ENCODE measurements around the gene OR5H1. TPM values are rescaled to one million over a fixed set of nuclear protein-coding genes. Genes with fewer than 3 reads are reported as not detected.

OR5H1 gene
- total and polyA plus RNA-seq, 12 donors, result not detected

- no peak overlapping the region for H3K4me3 ChIP-seq
- H3K27me3 ChIP-seq, result no peaks in the 10 kb centered on the region
- H3K36me3 ChIP-seq (replicated peaks in 1 of 2), result no peaks in the 10 kb centered on the region
- intact Hi-C loops (cut with DNase I), result no loop called here
- 30 to 38% (median 34%) methylated on average over 1 of the region's 1 CpG for WGBS, 4 donors
- DNase-seq, result no peak
- no peaks in the 10 kb centered on the region for H3K4me1 ChIP-seq (replicated peaks in 1 of 2)
- peaks cover 0 to 6% (median 0%) of the 10 kb centered on the region in 3 donors for H3K9me3 ChIP-seq (replicated peaks in 1 of 3)
- TF ChIP-seq POLR2A (IDR thresholded peaks at IDR 0.05) (no peak), CTCF (IDR thresholded peaks at IDR 0.05) (no peak)
- no peak overlapping the region for H3K27ac ChIP-seq
Observed at GRCh38 chr3:98108162-98108561, 22.4 kb upstream of the OR5H1 start.

- WGBS, 4 donors, result 56 to 88% (median 74%) methylated on average over 2 to 4 of the region's 4 CpGs
- Histone ChIP-seq H3K4me1 (replicated peaks in 1 of 2) (no peaks in the 10 kb centered on the region), H3K9me3 (replicated peaks in 1 of 3) (peaks cover 0 to 6% (median 0%) of the 10 kb centered on the region in 3 donors), H3K36me3 (replicated peaks in 1 of 2) (no peaks in the 10 kb centered on the region), H3K27me3 (no peaks in the 10 kb centered on the region), H3K4me3 (no peak overlapping the region), H3K27ac (no peak overlapping the region)
- intact Hi-C loops (cut with DNase I), result no loop called here
- no peak for DNase-seq
- TF ChIP-seq POLR2A (IDR thresholded peaks at IDR 0.05) (no peak), CTCF (IDR thresholded peaks at IDR 0.05) (no peak)
Observed at GRCh38 chr3:98109807-98110549, 20.5 kb upstream of the OR5H1 start.

- DNase-seq, result no peak
- TF ChIP-seq CTCF (IDR thresholded peaks at IDR 0.05) (no peak), POLR2A (IDR thresholded peaks at IDR 0.05) (no peak)
- H3K27ac ChIP-seq, result no peak overlapping the region
- intact Hi-C loops (cut with DNase I), result no loop called here
- no peaks in the 10 kb centered on the region for H3K27me3 ChIP-seq
- H3K4me3 ChIP-seq, result no peak overlapping the region
- peaks cover 0 to 6% (median 0%) of the 10 kb centered on the region in 3 donors for H3K9me3 ChIP-seq (replicated peaks in 1 of 3)
- no peaks in the 10 kb centered on the region for H3K4me1 ChIP-seq (replicated peaks in 1 of 2)
- H3K36me3 ChIP-seq (replicated peaks in 1 of 2), result no peaks in the 10 kb centered on the region
Observed at GRCh38 chr3:98110550-98110908, 20.0 kb upstream of the OR5H1 start.

- H3K4me3 ChIP-seq, result no peak overlapping the region
- TF ChIP-seq POLR2A (IDR thresholded peaks at IDR 0.05) (no peak), CTCF (IDR thresholded peaks at IDR 0.05) (no peak)
- WGBS, 4 donors, result 35 to 66% (median 58%) methylated on average over 3 of the region's 3 CpGs
- no peaks in the 10 kb centered on the region for H3K27me3 ChIP-seq
- no peak overlapping the region for H3K27ac ChIP-seq
- H3K36me3 ChIP-seq (replicated peaks in 1 of 2), result no peaks in the 10 kb centered on the region
- no peak for DNase-seq
- intact Hi-C loops (cut with DNase I), result no loop called here
- peaks cover 0 to 6% (median 0%) of the 10 kb centered on the region in 3 donors for H3K9me3 ChIP-seq (replicated peaks in 1 of 3)
- H3K4me1 ChIP-seq (replicated peaks in 1 of 2), result no peaks in the 10 kb centered on the region
Observed at GRCh38 chr3:98114264-98114663, 16.3 kb upstream of the OR5H1 start.
